Urinary bladder (tissue), 4 donors: Measurements from ENCODE around the gene OSBPL3. TPM values are rescaled to one million over a fixed set of nuclear protein-coding genes. Genes with fewer than 3 reads are reported as not detected.

ENCODE experiments used
- DNase-seq: peaks from one replicate; pipeline ENCODE4 v3.0.0-alpha.2; 2015; ENCODE audit errors: extremely low spot score
- H3K27ac ChIP-seq: one replicate; pipeline ENCODE4 v1.5.1; 2013; ENCODE audit warnings: low read depth, mild to moderate bottlenecking, moderate library complexity
- H3K36me3 ChIP-seq: one replicate; pipeline ENCODE4 v1.6.1; 2013; ENCODE audit warnings: mild to moderate bottlenecking, moderate library complexity; ENCODE audit not compliant: insufficient read depth
- H3K4me1 ChIP-seq: one replicate; pipeline ENCODE4 v1.6.1; 2013; ENCODE audit warnings: mild to moderate bottlenecking, moderate library complexity; ENCODE audit not compliant: insufficient read depth
- H3K4me3 ChIP-seq: one replicate; pipeline ENCODE4 v1.5.1; 2013; ENCODE audit warnings: low read depth, low read length
- WGBS: extraction: QIAGEN DNeasy Blood & Tissue Kit; methylation state at CpG from one replicate; pipeline ENCODE4 v1.1.7; 2013; 5-methylcytosine and 5-hydroxymethylcytosine counted together
- polyA plus RNA-seq: library from polyadenylated mRNA; stranded (reverse); fragments of 200-250 nt; gene quantifications from one replicate; pipeline ENCODE4 v1.2.3, GENCODE V29; 2013
- total RNA-seq: library from RNA; depleted of rRNA; stranded (reverse); fragments of >200 nt; gene quantifications from one replicate; pipeline ENCODE4 v1.2.3, GENCODE V29; 2014
- donor health status: healthy with polysubstance abuse.
- donor health status: healthy.

The OSBPL3 gene
- total and polyA plus RNA-seq, 2 donors = 1.9 to 4.9 TPM

- no peak overlapping the region for H3K27ac ChIP-seq
- WGBS = 59% methylated on average over 2 of the region's 2 CpGs
Measured at GRCh38 chr7:24902276-24902675, 77.7 kb downstream of the OSBPL3 start.

GRCh38 chr7:24899905-24900304 lies 80.1 kb downstream of the OSBPL3 start:
- Histone ChIP-seq H3K36me3 (no peaks in the 10 kb centered on the region), H3K27ac (no peak overlapping the region), H3K4me3 (no peak overlapping the region), H3K4me1 (peaks cover 1% of the 10 kb centered on the region)
- DNase-seq = no peak
- WGBS = 80% methylated on average over 4 of the region's 4 CpGs

More at GRCh38 chr7:24902276-24902675, 77.7 kb downstream of the OSBPL3 start:
- Histone ChIP-seq H3K36me3 (no peaks in the 10 kb centered on the region), H3K4me3 (no peak overlapping the region), H3K4me1 (peaks cover 2% of the 10 kb centered on the region)
- no peak for DNase-seq

- WGBS = 93% methylated on average over 1 of the region's 1 CpG
- DNase-seq = no peak
Measured at GRCh38 chr7:24899161-24899560, 80.8 kb downstream of the OSBPL3 start.

DNA sequence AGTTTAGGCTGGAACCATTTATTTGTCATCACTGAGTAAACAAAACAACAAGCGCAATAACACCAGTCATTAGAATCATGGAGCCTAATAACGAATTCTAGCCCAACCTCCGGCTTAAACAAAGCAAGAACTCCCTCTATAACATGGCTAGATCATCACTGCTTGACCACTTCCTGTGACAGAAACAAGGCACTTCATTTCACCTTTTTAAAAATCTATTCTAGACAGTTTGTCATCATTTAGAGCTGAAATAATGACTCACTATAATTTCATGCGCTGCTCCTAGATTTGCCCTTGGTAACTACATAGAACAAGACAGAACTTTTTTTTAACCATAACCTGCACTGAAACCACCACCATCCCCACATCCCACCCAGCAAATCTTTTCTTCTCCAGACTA lies 81.3 kb downstream of the OSBPL3 start:
- Histone ChIP-seq H3K36me3 (no peaks in the 10 kb centered on the region), H3K4me3 (no peak overlapping the region), H3K4me1 (peaks cover 1% of the 10 kb centered on the region), H3K27ac (no peak overlapping the region)
- DNase-seq = no peak
- WGBS = 87% methylated on average over 4 of the region's 4 CpGs

More at GRCh38 chr7:24899161-24899560, 80.8 kb downstream of the OSBPL3 start:
- Histone ChIP-seq H3K27ac (no peak overlapping the region), H3K4me1 (peaks cover 1% of the 10 kb centered on the region), H3K36me3 (no peaks in the 10 kb centered on the region), H3K4me3 (no peak overlapping the region)

DNA sequence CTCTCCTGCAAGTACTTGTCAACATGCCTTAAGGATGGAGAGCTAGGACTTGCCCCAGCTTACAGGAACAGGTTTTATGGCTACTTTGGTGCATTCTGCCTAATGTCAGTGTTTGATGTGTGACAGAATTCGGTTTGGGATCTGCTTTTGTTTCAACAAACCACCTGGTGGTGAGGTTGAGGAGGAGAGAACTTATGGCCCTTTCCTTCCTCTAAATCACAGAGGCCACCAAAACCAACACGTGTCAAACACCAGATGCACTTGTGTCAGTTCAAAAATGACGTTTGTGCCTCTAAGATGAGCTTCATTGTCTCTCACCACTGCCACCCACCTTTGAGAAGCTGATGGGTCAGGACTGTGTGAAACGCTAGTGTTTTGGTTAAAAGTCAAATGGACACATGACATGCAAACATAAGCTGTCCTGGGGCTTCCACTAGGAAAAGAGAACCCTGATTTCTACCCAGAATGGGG lies 83.9 kb downstream of the OSBPL3 start:
- Histone ChIP-seq H3K36me3 (no peaks in the 10 kb centered on the region), H3K4me3 (no peak overlapping the region), H3K27ac (no peak overlapping the region), H3K4me1 (peaks cover 1% of the 10 kb centered on the region)
- no peak for DNase-seq
- WGBS = 29% methylated on average over 4 of the region's 4 CpGs

DNA sequence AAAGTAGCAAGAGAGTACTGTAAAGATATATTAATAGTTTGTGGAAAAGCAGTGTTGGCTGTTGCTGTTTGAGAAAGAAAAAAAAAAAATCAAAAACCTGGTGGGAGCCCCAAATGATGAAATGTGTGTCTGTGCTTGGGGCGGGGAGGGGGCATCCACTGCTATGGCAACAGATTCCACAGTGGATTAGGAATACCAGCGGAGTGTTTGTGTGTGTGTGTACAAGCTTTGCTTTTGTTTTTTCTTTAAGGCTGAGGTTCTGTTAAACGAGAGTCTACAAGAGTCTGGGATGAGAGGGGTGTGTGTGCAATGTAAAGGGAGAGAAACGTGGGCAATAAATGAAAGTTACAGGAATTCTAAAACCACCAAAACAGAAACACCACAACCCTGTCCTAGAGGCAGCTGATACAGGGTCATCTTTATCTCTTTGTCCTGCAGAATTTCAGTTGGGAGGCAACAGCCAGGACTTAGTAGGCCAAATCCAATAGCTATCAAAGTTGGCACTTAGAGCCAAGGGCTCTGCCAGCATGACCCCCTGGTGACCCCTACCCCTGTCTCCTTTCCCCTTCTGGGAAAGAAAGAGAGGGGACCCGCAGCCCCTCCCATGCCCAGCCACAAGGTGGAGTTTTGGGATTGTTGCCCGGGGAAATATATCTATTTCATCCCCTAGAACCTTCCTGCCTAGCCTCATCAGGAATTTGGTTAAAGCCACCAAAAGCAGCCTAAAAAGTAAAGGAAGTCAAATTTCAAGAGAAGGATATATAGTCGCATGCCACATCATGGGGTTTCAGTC lies 85.4 kb downstream of the OSBPL3 start:
- Histone ChIP-seq H3K4me3 (no peak overlapping the region), H3K4me1 (peaks cover 1% of the 10 kb centered on the region), H3K27ac (no peak overlapping the region), H3K36me3 (no peaks in the 10 kb centered on the region)
- no peak for DNase-seq
- WGBS = 62% methylated on average over 7 of the region's 7 CpGs

DNA sequence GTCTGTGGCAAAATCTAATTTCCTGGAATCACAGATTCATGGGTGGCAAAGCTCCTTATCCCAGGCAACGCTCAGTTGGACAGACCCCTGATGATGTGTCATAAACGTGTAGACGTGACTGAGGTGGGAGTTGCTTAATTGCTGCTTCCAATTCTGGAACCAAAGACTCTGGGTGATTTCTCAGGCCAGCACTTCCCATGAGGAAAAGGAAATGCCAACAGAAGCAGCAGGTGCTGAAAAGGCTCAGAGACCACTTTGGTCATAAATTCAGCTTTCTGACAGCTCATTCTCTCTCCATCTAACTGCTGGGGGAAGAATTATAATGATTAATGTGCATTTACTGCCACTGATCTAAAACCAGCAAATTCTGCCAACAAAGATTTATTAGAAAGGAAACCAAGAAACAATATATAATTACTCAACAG lies 88.7 kb downstream of the OSBPL3 start:
- peaks cover 1% of the 10 kb centered on the region for H3K4me1 ChIP-seq
- H3K27ac ChIP-seq = no peak overlapping the region
- no peak overlapping the region for H3K4me3 ChIP-seq
- no peaks in the 10 kb centered on the region for H3K36me3 ChIP-seq
- WGBS = 46% methylated on average over 3 of the region's 3 CpGs
- DNase-seq = no peak

- DNase-seq = no peak
- Histone ChIP-seq H3K27ac (no peak overlapping the region), H3K4me3 (no peak overlapping the region), H3K36me3 (no peaks in the 10 kb centered on the region), H3K4me1 (no peaks in the 10 kb centered on the region)
- WGBS = 89% methylated on average over 1 of the region's 1 CpG
Measured at GRCh38 chr7:24889611-24890010, 90.4 kb downstream of the OSBPL3 start.

DNA sequence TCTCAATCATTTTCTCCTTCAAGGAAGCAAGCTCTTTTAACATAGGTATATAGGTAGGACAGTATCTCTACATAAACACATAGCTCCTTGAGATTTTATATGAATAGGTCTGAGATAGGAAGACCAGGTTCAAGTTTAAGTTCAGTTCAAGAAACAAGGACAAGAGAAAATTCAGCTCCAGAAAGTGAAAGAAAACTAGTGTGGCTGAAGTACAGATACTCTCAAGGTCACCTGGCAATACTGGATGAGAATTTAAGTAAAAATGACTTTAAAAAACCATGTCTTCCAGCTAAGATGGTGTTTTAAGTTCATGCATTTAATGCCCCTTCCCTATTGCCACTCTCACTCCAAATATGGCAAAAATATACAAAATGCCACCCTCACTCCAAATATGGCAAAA lies 91.3 kb downstream of the OSBPL3 start:
- Histone ChIP-seq H3K4me1 (no peaks in the 10 kb centered on the region), H3K4me3 (no peak overlapping the region)
- DNase-seq = no peak

DNA sequence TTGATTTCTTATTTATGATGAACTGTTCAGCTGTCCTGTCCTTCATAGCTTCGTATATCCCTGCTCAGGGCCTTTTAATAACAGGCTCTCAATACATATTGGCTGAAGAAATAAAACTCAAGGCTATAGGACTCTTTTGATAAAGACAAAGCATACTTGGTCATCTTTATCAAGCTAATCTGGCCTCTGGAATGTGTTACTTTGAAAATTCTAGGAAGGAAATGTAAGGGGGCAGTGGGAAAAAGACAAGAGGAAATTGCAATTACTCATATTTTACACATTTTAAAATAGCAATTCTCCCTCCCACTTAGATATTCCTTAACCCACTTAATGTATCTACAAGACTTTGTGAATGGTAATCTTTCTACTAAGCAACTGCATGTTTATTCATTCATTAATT lies 94.3 kb downstream of the OSBPL3 start:
- Histone ChIP-seq H3K27ac (no peak overlapping the region), H3K4me3 (no peak overlapping the region), H3K4me1 (no peaks in the 10 kb centered on the region), H3K36me3 (no peaks in the 10 kb centered on the region)
- no peak for DNase-seq
- 77% methylated on average over 1 of the region's 1 CpG for WGBS

More for the DNA sequence above, 91.3 kb downstream of the OSBPL3 start:
- Histone ChIP-seq H3K27ac (no peak overlapping the region), H3K36me3 (no peaks in the 10 kb centered on the region)

DNA sequence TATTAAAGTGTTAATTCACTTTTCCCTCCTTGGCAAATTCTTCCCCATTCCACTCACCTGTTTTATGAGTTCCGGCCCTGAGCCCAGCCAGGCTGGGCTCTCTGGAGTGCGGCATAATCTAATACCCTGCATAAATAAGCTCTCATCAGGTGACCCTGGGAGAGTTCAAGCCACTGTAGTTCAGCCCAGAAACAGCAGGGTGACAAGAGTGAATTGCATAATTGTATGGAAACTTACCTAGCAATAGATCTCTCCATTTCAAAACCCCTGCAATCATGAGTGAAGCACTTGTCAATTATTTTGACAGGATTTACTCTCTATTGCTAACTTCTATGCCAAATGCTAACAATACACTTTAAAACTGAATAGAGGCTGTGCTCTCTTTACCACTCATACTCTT lies 94.7 kb downstream of the OSBPL3 start:
- Histone ChIP-seq H3K36me3 (no peaks in the 10 kb centered on the region), H3K4me3 (no peak overlapping the region), H3K27ac (no peak overlapping the region), H3K4me1 (no peaks in the 10 kb centered on the region)
- no peak for DNase-seq
- 68% methylated on average over 2 of the region's 2 CpGs for WGBS

- no peaks in the 10 kb centered on the region for H3K36me3 ChIP-seq
- H3K4me3 ChIP-seq = no peak overlapping the region
- H3K27ac ChIP-seq = no peak overlapping the region
- 50% methylated on average over 6 of the region's 6 CpGs for WGBS
- no peak for DNase-seq
- H3K4me1 ChIP-seq = no peaks in the 10 kb centered on the region
Measured at GRCh38 chr7:24884401-24884800, 95.6 kb downstream of the OSBPL3 start.

GRCh38 chr7:24883622-24884013 lies 96.4 kb downstream of the OSBPL3 start:
- no peak for DNase-seq
- 65% methylated on average over 1 of the region's 1 CpG for WGBS
- Histone ChIP-seq H3K4me1 (no peaks in the 10 kb centered on the region), H3K36me3 (no peaks in the 10 kb centered on the region), H3K27ac (no peak overlapping the region), H3K4me3 (no peak overlapping the region)

- Histone ChIP-seq H3K36me3 (no peaks in the 10 kb centered on the region), H3K27ac (no peak overlapping the region), H3K4me3 (no peak overlapping the region), H3K4me1 (no peaks in the 10 kb centered on the region)
- 31% methylated on average over 3 of the region's 3 CpGs for WGBS
- no peak for DNase-seq
Measured at GRCh38 chr7:24882989-24883621, 96.9 kb downstream of the OSBPL3 start.
